K562 (cell line): ENCODE data around the gene PTPRR. TPM values are rescaled to one million over a fixed set of nuclear protein-coding genes. Genes with fewer than 3 reads are reported as not detected.

ENCODE experiments used
- ATAC-seq: fragments of 200-7000 bp; cut with Tn5 transposase; 3 replicates; pipeline ENCODE4 v1.9.1; 2020; ENCODE audit warnings: moderate library complexity
- Bru-seq: library from RNA; stranded (reverse); fragments of 400-500 nt; gene quantifications from one replicate; lab custom pipeline; 2021; lab: Mats Ljungman, UMichigan
- BruChase-seq, 2 experiments: library from RNA; stranded (reverse); fragments of 400-500 nt; gene quantifications; one replicate each; lab custom pipeline; 2021; lab: Mats Ljungman, UMichigan
- BruUV-seq: library from RNA; stranded (reverse); fragments of 400-500 nt; replicated peaks from 2 replicates; lab custom pipeline; 2021; lab: Mats Ljungman, UMichigan
- CTCF ChIA-PET: fragments of 300-600 bp; formaldehyde crosslinking; extraction: SDS; loops from one replicate; lab custom pipeline; 2021; ENCODE audit warnings: low intra/inter-chr PET ratio; lab: Yijun Ruan, JAX
- POLR2A ChIA-PET: fragments of 300-600, 350-650 bp; sonication (Branson Sonifier 250); formaldehyde crosslinking; extraction: SDS; loops from one replicate; lab custom pipeline; 2021; ENCODE audit warnings: antibody characterized with exemption, inconsistent platforms; lab: Yijun Ruan, JAX
- DNase-seq, 4 experiments: peaks; one replicate each; pipeline versions ENCODE4 v3.0.0 to v3.0.0-alpha.2; 2011 to 2018; ENCODE audit warnings: low spot score in 3 of 4, mixed read lengths in 3 of 4; ENCODE audit errors: extremely low read depth in 1 of 4
- FAIRE-seq: peaks from 2 replicates; lab custom pipeline; 2011; peaks lifted over from hg19 to GRCh38; lab: Jason Lieb, UNC
- H2AFZ ChIP-seq: 2 replicates; pipeline ENCODE4 v1.6.0; 2011; ENCODE audit warnings: low read depth, low read length, control low read depth, inconsistent platforms
- H3K27ac ChIP-seq: fragments of 200-600 bp; 3 replicates; pipeline ENCODE4 v1.8.0; 2011; ENCODE audit warnings: low read depth, mild to moderate bottlenecking, control low read depth, inconsistent platforms, low read length, moderate library complexity, mixed read lengths; ENCODE audit errors: extremely low read depth
- H3K27me3 ChIP-seq, 2 experiments: fragments of 300-600 bp in 1 of 2; 2 replicates in 1 of 2; 3 replicates in 1 of 2; pipeline versions ENCODE4 v1.6.0 to v1.8.0; 2011; ENCODE audit warnings: inconsistent platforms in 2 of 2, low read length in 2 of 2, mild to moderate bottlenecking in 1 of 2, mixed read lengths in 1 of 2, moderate library complexity in 1 of 2; ENCODE audit not compliant: control insufficient read depth in 2 of 2, insufficient read depth in 2 of 2
- H3K36me3 ChIP-seq: fragments of 300-600 bp; 3 replicates; pipeline ENCODE4 v1.8.0; 2011; ENCODE audit warnings: mild to moderate bottlenecking, low read length, inconsistent platforms; ENCODE audit not compliant: control insufficient read depth, insufficient read depth
- H3K4me1 ChIP-seq, 2 experiments: fragments of 200-600 bp in 1 of 2; replicated peaks in 1 of 2; 2 replicates in 1 of 2; 3 replicates in 1 of 2; pipeline versions ENCODE4 v1.5.1 to v1.8.0; 2011; ENCODE audit warnings: inconsistent platforms in 2 of 2, low read length in 2 of 2, mild to moderate bottlenecking in 1 of 2, mixed read lengths in 1 of 2, moderate library complexity in 1 of 2; ENCODE audit not compliant: control insufficient read depth in 2 of 2, insufficient read depth in 2 of 2
- H3K4me2 ChIP-seq: 2 replicates; pipeline ENCODE4 v1.6.1; 2011; ENCODE audit warnings: low read length, control low read depth, inconsistent platforms, mixed read lengths; ENCODE audit not compliant: insufficient read depth
- H3K4me3 ChIP-seq: fragments of 200-600 bp; sonication (generic), shearing (Covaris generic); 2 replicates; pipeline ENCODE4 v1.5.1; 2016; ENCODE audit warnings: control low read depth, inconsistent platforms
- H3K79me2 ChIP-seq: fragments of 200-600 bp; 3 replicates; pipeline ENCODE4 v1.8.0; 2011; ENCODE audit warnings: low read length, inconsistent platforms; ENCODE audit not compliant: control insufficient read depth, insufficient read depth
- H3K9ac ChIP-seq, 2 experiments: 2 replicates each; pipeline versions ENCODE4 v1.6.0 to v1.6.1; 2011; ENCODE audit warnings: low read depth in 2 of 2, low read length in 2 of 2, control low read depth in 1 of 2, inconsistent platforms in 1 of 2, mild to moderate bottlenecking in 1 of 2, mixed read lengths in 1 of 2; ENCODE audit not compliant: insufficient read depth in 1 of 2
- H3K9me1 ChIP-seq: one replicate; pipeline ENCODE4 v1.6.0; 2011; ENCODE audit warnings: inconsistent platforms, mild to moderate bottlenecking, low read length, moderate library complexity; ENCODE audit not compliant: control insufficient read depth, insufficient read depth
- H3K9me3 ChIP-seq: replicated peaks from 2 replicates; pipeline ENCODE4 v1.5.1; 2011; ENCODE audit warnings: low read depth, low read length, inconsistent platforms; ENCODE audit not compliant: control insufficient read depth, insufficient read depth
- H4K20me1 ChIP-seq: replicated peaks from 2 replicates; pipeline ENCODE4 v1.6.1; 2011; ENCODE audit warnings: low read length, inconsistent platforms, mixed read lengths; ENCODE audit not compliant: control insufficient read depth, insufficient read depth
- DACH1 ChIP-seq: fragments of 450-650 bp; IDR thresholded peaks from 2 replicates; pipeline ENCODE4 v1.6.1; 2018; ENCODE audit not compliant: partially characterized antibody
- NFE2 ChIP-seq: IDR thresholded peaks from 2 replicates; pipeline ENCODE4 v1.6.1; 2014; ENCODE audit warnings: antibody characterized with exemption, low read depth
- ZBTB11 ChIP-seq, 3 experiments: fragments of 200-800 bp in 1 of 3; fragments of 250-450 bp in 1 of 3; fragments of 450-650 bp in 1 of 3; sonication (Bioruptor Pico) in 1 of 3; sonication (Bioruptor generic) in 1 of 3; formaldehyde crosslinking in 1 of 3; IDR thresholded peaks; 2 replicates each; pipeline versions ENCODE4 v1.6.1 to v1.8.0; 2016 to 2022; ENCODE audit warnings: mild to moderate bottlenecking in 2 of 3, missing genetic modification characterization in 2 of 3, missing compliant biosample characterization in 1 of 3, moderate library complexity in 1 of 3
- WGBS: fragments of 100-300 bp; shearing (Covaris generic); methylation state at CpG from one replicate; pipeline ENCODE4 v1.1.6; 2016; ENCODE audit warnings: low coverage, mixed read lengths; ENCODE audit not compliant: insufficient coverage; ENCODE audit errors: missing lambda C conversion rate; 5-methylcytosine and 5-hydroxymethylcytosine counted together
- in situ Hi-C: fragments of 300-500 bp; cut with MboI; formaldehyde crosslinking; loops from 4 replicates; pipeline ENCODE4 v1.15.0; 2018; ENCODE audit warnings: inconsistent platforms, mixed read lengths
- intact Hi-C: fragments of 100-400 bp; cut with micrococcal nuclease; formaldehyde crosslinking; loops from 2 replicates; pipeline ENCODE4 v1.14.2; 2022
- long read RNA-seq, 3 experiments: library from polyadenylated mRNA in 2 of 3; library from RNA in 1 of 3; unstranded in 2 of 3; stranded (forward) in 1 of 3; transcript quantifications; one replicate each; pipeline ENCODE4 v2.0.0, GENCODE V29; 2019 to 2022
- polyA minus RNA-seq, 3 experiments: library from RNA; depleted of rRNA, polyadenylated mRNA; stranded (reverse); fragments of >200 nt; gene quantifications; 2 replicates each; pipeline ENCODE4 v1.2.3, GENCODE V29; 2011
- polyA plus RNA-seq, 8 experiments: library from polyadenylated mRNA; depleted of rRNA in 4 of 8; stranded (reverse) in 5 of 8; unstranded in 3 of 8; fragments of >200 nt; fragmentation: Nextera tagmentation in 2 of 8; fragmentation: Illumina TruSeq in 1 of 8; extraction: Ambion mirVana in 2 of 8; extraction: Trizol in 1 of 8; gene quantifications; 2 replicates each; pipeline versions ENCODE4 v1.2.1 to v1.2.3, GENCODE V29; 2011 to 2014; ENCODE audit warnings: inconsistent platforms in 1 of 8, missing spikeins in 1 of 8
- total RNA-seq, 7 experiments: library from RNA; depleted of rRNA in 6 of 7; stranded (reverse); fragments of >200 nt in 6 of 7; fragmentation: Illumina TruSeq in 2 of 7; extraction: Trizol in 2 of 7; gene quantifications; 2 replicates each; pipeline versions ENCODE4 v1.2.1 to v1.2.3, GENCODE V29; 2011 to 2021; ENCODE audit warnings: low replicate concordance in 1 of 7

The PTPRR gene
- total RNA-seq (2011; cell fraction: chromatin; rRNA removed; ENCODE audit: low replicate concordance), result 9.3 and 22.3 TPM in 2 replicates
- 3.3 and 6.4 TPM in 2 replicates for total RNA-seq (2011; cell fraction: nucleolus; rRNA removed)
- 10.3 and 11.4 TPM in 2 replicates for total RNA-seq (2011; cell fraction: nucleoplasm; rRNA removed)
- 8.6 and 10.0 TPM in 2 replicates for total RNA-seq (2014; rRNA removed)
- 12.3 and 15.5 TPM in 2 replicates for total RNA-seq (2014; rRNA removed; fragmentation: Illumina TruSeq; extraction: Trizol)
- 13.2 and 14.3 TPM in 2 replicates for total RNA-seq (2015; rRNA removed; fragmentation: Illumina TruSeq; extraction: Trizol)
- 8.7 and 8.8 TPM in 2 replicates for total RNA-seq (2021)
- 2.8 and 6.6 TPM in 2 replicates for polyA plus RNA-seq (2011; rRNA removed)
- 1.3 and 1.6 TPM in 2 replicates for polyA plus RNA-seq (2011; cell fraction: cytosol; rRNA removed)
- polyA plus RNA-seq (2011; cell fraction: nucleus; rRNA removed), result 1.9 and 2.3 TPM in 2 replicates
- polyA plus RNA-seq (2012), result 17.6 and 27.2 TPM in 2 replicates
- polyA plus RNA-seq (2014; fragmentation: Illumina TruSeq; extraction: Trizol), result 12.4 and 13.7 TPM in 2 replicates
- 10 to 100 TPM; 34.0 to 41.7 TPM for polyA plus RNA-seq (2014; fragmentation: Nextera tagmentation; extraction: Ambion mirVana)
- polyA plus RNA-seq (2014; rRNA removed), result 10.0 and 10.3 TPM in 2 replicates
- polyA minus RNA-seq (2011; rRNA and poly(A)+ RNA removed), result 4.5 and 7.6 TPM in 2 replicates
- polyA minus RNA-seq (2011; cell fraction: cytosol; rRNA and poly(A)+ RNA removed), result 0.76 and 1.4 TPM in 2 replicates
- 2.2 and 3.1 TPM in 2 replicates for polyA minus RNA-seq (2011; cell fraction: nucleus; rRNA and poly(A)+ RNA removed)
- percentile 43 among the genes with signal in this experiment for Bru-seq, nascent RNA
- percentile 30 among the genes with signal in this experiment for BruChase-seq, experiment 1, labeled RNA remaining after a 2-hour chase
- percentile 30 among the genes with signal in this experiment for BruChase-seq, experiment 2, labeled RNA remaining after a 6-hour chase
- long read RNA-seq, experiment 1, partial matches to known transcripts, result 5 of 14 reads
- long read RNA-seq, experiment 1, other reads (novel, unspliced or antisense), result 5 of 14 reads
- long read RNA-seq, experiment 2, partial matches to known transcripts, result 2 of 2 reads
- long read RNA-seq, experiment 2, other reads (novel, unspliced or antisense), result 0 of 2 reads
- long read RNA-seq, experiment 3, partial matches to known transcripts, result 5 of 8 reads
- long read RNA-seq, experiment 3, other reads (novel, unspliced or antisense), result 2 of 8 reads

- Histone ChIP-seq H3K9me3 (no peaks in the 10 kb centered on the region), H3K4me2 (no peak within 1 kb of the TSS), H3K27me3 (peaks cover 0 to 16% of the 10 kb centered on the region in 2 experiments; a peak in 2 of 5 replicates), H3K4me1 (no peaks in the 10 kb centered on the region), H3K4me3 (no peak within 1 kb of the TSS), H3K79me2 (no peaks in the 10 kb centered on the region), H3K36me3 (no peaks in the 10 kb centered on the region), H3K9ac (no peak within 1 kb of the TSS), H3K9me1 (no peaks in the 10 kb centered on the region), H3K27ac (no peak within 1 kb of the TSS), H4K20me1 (no peaks in the 10 kb centered on the region), H2AFZ (no peak within 1 kb of the TSS)
- intact Hi-C loops (no loop called here), in situ Hi-C loops (no loop called here)
- DNase-seq (no peak), FAIRE-seq (no peak), ATAC-seq (no peak)
- no TSS peak for BruUV-seq
- 3% methylated on average over 25 of the region's 29 CpGs for WGBS
- ChIA-PET POLR2A (no interaction called here), CTCF (no interaction called here)
- TF ChIP-seq NFE2 (no peak), ZBTB11 (CRISPR knock-in tag; IDR thresholded peaks at IDR 0.05) (no peak), DACH1 (no peak)
Measured at GRCh38 chr12:70920251-70920851, at the start of gene PTPRR. Gene PTPRR, minus strand, starts transcription at chr12:70920738. Its CDS starts 348 bp downstream, at chr12:70920390.
